Right cardiac atrium (tissue), 5 donors: ENCODE data around the gene PLEKHG3. TPM values are rescaled to one million over a fixed set of nuclear protein-coding genes. Genes with fewer than 3 reads are reported as not detected.

Experiments
- ATAC-seq, 2 donors: fragments of 200-7000 bp; cut with Tn5 transposase; one replicate each; pipeline versions ENCODE4 v1.8.0 to v1.9.1; 2020; ENCODE audit warnings: moderate library complexity in 2 of 2, mild to moderate bottlenecking in 1 of 2
- DNase-seq, 3 donors: peaks; one replicate each; pipeline ENCODE4 v3.0.0-alpha.2; 2020
- H3K27ac ChIP-seq: one replicate; pipeline ENCODE4 v1.5.1; 2013; ENCODE audit warnings: mild to moderate bottlenecking, low read length, control low read depth, moderate library complexity
- H3K27me3 ChIP-seq: one replicate; pipeline ENCODE4 v1.6.1; 2013; ENCODE audit not compliant: control insufficient read depth, insufficient read depth
- H3K4me1 ChIP-seq: one replicate; pipeline ENCODE4 v1.6.1; 2013; ENCODE audit warnings: low read length; ENCODE audit not compliant: control insufficient read depth, insufficient read depth
- H3K4me3 ChIP-seq: one replicate; pipeline ENCODE4 v1.5.1; 2013; ENCODE audit warnings: low read length, control low read depth
- H3K9me3 ChIP-seq: one replicate; pipeline ENCODE4 v1.6.1; 2013; ENCODE audit warnings: low read length; ENCODE audit not compliant: control insufficient read depth
- WGBS: extraction: QIAGEN DNeasy Blood & Tissue Kit; methylation state at CpG from one replicate; pipeline ENCODE4 v1.1.7; 2013; 5-methylcytosine and 5-hydroxymethylcytosine counted together
- intact Hi-C, 4 donors: fragments of 100-400 bp; cut with DNase I; formaldehyde crosslinking; loops; one replicate each; pipeline versions ENCODE4 v1.11.0 to v1.14.0; 2022 to 2023
- polyA plus RNA-seq: library from polyadenylated mRNA; stranded (reverse); fragments of 200-250 nt; gene quantifications from one replicate; pipeline ENCODE4 v1.2.3, GENCODE V29; 2013
- total RNA-seq, 4 donors: library from RNA; stranded (reverse); fragmentation: NEBNext Ultra II Directional; extraction: Animal tissue kit (Norgen Biotek cat#: 25700); gene quantifications; one replicate each; pipeline ENCODE4 v1.2.1, GENCODE V29; 2021
- donor health status: healthy with polysubstance abuse.
- donor health status: DM: no; HTN: yes; CAD: no.
- donor health status: DM: no; HTN: no; CAD: no.
- donor health status: DM: no; HTN: yes; CAD: no; lungs with severe emphysema.
- donor health status: DM: yes; HTN: yes; CAD: no.

PLEKHG3 gene
- total and polyA plus RNA-seq, 5 donors = 12.6 to 58.7 (median 47.8) TPM

DNA sequence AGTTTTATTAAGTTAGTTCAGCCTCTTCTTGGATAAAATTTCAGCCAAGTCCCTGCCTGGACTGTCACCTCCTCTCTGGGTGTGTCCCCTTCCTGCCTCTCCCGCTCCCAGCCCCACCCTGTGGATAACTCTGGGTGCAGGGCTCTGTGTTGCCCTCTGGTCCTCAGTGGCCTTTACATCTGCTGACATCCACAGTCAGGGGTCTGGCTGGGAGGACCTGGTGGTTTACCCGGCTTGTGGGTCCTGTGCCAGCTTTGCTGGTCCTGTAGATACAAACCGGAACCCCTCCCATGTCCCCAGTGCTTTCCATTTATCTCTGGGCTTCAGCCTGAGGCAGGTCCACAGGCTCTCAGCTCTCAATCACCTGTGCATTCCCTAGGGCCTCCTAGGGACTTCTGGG, 28.9 kb upstream of the PLEKHG3 start:
- peak in 1 of 3 donors; percentile 52 for DNase-seq
- peak; percentile 36 to 86 for ATAC-seq
- intact Hi-C loops = no loop called here

DNA sequence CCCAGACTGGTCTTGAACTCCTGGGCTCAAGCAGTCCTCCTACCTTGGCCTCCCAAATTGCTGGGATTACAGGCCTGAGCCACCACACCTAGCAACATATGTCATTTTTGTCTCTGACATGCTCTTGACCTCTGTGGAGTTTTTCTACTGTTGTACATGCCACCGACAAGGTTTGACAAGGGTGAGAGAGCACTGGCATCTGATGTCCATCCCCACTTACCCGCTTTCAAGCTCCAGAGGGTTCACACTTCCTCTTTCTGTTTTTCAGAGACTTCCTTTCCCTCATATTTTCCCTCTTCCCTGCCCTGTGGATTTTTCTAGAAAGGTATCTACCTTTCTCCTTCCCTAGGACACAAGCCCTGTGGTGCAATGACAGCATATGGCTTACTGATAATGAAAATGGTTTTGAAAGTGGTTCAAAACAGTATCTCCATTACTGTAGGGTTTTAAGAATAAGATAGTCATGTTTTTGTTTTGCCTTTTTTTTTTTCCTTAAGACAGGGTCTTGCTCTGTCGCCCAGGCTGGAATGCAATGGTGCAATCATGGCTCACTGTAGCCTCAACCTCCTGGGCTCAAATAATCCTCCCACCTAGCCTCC, 27.7 kb upstream of the PLEKHG3 start:
- no peaks in the 10 kb centered on the region for H3K4me1 ChIP-seq
- no peaks in the 10 kb centered on the region for H3K27me3 ChIP-seq
- DNase-seq = no peak
- intact Hi-C loops = no loop called here
- H3K9me3 ChIP-seq = no peaks in the 10 kb centered on the region
- H3K4me3 ChIP-seq = no peak overlapping the region
- WGBS = 80% methylated on average over 3 of the region's 3 CpGs
- ATAC-seq = no peak
- H3K27ac ChIP-seq = no peak overlapping the region

More for the DNA sequence above, 28.9 kb upstream of the PLEKHG3 start:
- 56% methylated on average over 3 of the region's 3 CpGs for WGBS
- H3K27me3 ChIP-seq = no peaks in the 10 kb centered on the region
- H3K4me1 ChIP-seq = no peaks in the 10 kb centered on the region
- H3K4me3 ChIP-seq = no peak overlapping the region
- no peaks in the 10 kb centered on the region for H3K9me3 ChIP-seq
- H3K27ac ChIP-seq = no peak overlapping the region

DNA sequence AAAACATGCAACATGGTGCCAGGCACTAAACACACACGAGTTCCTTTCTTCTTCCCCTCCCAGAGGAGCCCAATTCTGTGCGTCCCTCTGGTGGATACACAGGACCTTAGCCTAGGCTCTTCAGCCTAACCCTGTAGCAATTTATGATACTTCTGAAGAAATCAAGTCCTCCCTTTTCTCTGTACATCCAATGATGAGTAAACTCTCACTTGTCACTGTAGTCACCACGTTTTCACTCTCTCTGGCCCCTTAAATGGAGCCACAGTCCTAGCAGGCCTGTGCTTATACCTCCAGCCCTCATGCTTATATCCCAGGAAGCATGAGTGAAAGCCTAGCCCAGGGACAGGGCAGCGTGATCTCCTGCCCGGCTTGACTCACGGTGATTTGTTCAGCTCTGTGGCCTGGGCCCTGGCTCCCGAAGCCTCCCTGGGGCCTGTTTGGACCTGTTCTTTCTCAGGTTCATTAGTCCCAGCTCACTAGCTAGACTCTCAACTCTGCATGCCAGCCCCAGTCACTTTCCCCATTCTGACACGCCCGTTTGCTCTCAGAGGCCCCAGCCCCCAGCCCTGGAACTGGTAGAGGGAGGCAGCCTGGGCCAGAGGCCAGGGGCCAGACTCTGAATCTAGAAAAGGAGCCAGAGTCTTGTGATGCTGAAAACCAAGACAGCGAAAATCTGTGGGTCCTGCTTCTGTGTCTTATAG, 24.1 kb upstream of the PLEKHG3 start:
- DNase-seq (peak; percentile 31 to 78 (median 70)), ATAC-seq (no peak)
- intact Hi-C loops = no loop called here
- peaks cover 6% of the 10 kb centered on the region for H3K4me1 ChIP-seq
- peak overlapping the region; percentile 3 for H3K27ac ChIP-seq
- 68% methylated on average over 10 of the region's 10 CpGs for WGBS
- no peaks in the 10 kb centered on the region for H3K9me3 ChIP-seq
- no peaks in the 10 kb centered on the region for H3K27me3 ChIP-seq
- no peak overlapping the region for H3K4me3 ChIP-seq

DNA sequence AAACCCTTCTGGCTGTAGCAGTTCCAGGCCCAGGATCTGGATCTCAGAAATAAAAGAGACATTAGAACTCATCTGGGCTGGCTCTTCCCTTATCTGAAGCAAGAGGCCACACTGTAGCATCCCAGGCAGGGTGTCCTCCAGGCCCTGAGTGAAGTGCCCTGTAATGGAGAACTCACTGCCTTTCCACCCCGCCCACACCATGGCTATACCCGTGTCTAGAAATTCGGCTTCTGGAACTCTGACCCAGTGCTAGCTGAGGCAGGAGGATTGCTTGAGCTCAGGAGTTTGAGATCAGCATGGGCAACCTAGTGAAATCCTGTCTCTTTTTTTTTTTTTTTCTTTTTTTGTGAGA, 23.5 kb upstream of the PLEKHG3 start:
- intact Hi-C loops = no loop called here
- 67% methylated on average over 3 of the region's 3 CpGs for WGBS
- no peak for ATAC-seq
- Histone ChIP-seq H3K27ac (peak overlapping the region; percentile 3), H3K27me3 (no peaks in the 10 kb centered on the region), H3K4me3 (no peak overlapping the region), H3K4me1 (peaks cover 6% of the 10 kb centered on the region), H3K9me3 (no peaks in the 10 kb centered on the region)
- no peak for DNase-seq

DNA sequence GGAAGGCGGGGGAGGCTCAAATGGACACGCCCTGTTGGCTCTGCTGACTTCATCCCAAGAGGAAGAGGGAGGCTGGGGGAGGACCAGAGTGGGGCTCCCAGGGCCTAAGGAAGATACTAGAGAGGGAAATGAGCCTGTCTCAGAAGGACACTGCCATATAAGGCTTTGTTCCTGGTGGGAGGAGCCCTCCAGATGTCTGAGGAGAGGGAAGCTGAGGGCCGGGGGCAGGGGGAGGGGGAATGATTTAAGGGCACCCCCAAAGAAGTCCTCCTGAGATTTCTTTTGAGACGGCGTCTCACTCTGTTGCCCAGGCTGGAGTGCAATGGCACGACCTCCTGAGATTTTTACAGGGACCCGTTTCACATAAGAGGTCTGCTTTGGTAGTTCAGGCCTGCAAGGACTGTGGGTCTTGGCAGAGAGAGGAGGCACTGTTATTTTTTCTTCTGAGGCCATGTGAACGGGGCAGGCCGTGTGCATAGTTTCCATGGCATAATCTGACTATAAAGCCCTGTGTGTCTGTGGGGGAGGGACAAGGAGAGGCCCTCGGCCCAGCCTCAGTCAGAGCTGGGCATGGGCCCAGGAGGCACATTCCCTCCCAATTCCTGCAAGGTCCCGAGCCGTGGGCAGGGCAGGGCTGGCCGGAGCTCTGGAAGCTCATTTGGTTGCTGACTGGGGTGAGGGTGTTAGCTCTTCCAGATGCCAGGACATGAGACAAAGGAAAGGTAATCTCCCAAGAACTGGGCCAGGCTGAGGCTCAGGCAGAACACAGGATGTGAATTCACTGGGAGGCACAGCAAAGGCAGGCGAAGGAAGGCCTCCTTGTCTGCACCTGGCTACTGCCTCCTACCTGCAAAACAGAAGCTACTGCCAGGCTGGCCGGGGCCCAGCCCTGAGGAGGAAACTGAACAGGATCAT, 22.2 kb upstream of the PLEKHG3 start:
- H3K27ac ChIP-seq = peak overlapping the region; percentile 70
- DNase-seq (peak; percentile 88 to 92 (median 92)), ATAC-seq (peak; percentile 93 to 96)
- H3K9me3 ChIP-seq = no peaks in the 10 kb centered on the region
- no peak overlapping the region for H3K4me3 ChIP-seq
- WGBS = 37% methylated on average over 15 of the region's 15 CpGs
- intact Hi-C loops = no loop called here
- no peaks in the 10 kb centered on the region for H3K27me3 ChIP-seq
- H3K4me1 ChIP-seq = peaks cover 6% of the 10 kb centered on the region

DNA sequence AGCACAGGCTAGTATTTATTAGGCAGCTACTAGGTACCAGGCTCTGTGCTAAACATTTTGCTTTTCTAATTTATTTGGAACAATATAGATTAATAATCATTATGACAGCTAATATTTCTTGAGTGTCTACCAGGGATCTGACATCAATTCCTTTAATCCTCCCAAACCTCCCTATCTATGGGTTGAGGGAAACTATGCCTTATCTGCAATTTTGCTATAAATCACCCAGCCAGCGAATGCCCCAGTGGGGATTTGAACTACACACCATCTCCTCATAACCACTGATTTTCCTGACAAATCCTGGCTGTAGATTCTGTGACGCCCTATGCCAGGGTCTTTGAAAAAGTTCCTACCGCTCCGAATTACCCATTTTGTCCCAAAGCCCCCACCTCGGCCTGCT, 21.4 kb upstream of the PLEKHG3 start:
- no peak for ATAC-seq
- H3K4me3 ChIP-seq = no peak overlapping the region
- H3K4me1 ChIP-seq = peaks cover 6% of the 10 kb centered on the region
- no peaks in the 10 kb centered on the region for H3K9me3 ChIP-seq
- no peak overlapping the region for H3K27ac ChIP-seq
- intact Hi-C loops = no loop called here
- H3K27me3 ChIP-seq = no peaks in the 10 kb centered on the region
- 90% methylated on average over 5 of the region's 5 CpGs for WGBS
- no peak for DNase-seq

DNA sequence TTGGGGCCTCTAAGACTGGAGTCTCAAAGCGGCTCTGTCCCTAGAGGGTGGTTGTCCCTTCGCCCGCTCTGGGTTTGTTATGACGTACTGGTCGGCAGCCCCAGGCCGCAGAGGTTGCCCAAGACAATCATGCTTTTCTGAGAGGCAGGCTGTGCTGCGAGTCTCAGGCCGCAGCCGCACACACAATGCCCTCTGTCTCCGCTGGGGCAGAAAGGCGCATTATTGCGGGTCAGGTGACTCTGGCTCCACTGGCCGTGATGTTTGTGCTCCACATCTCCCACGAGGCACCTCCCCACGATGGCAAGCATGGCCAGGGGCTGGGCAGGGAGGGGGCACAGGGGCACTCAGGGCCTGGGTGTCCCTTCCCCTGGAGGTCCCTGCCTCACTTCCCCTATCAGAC, 21.0 kb upstream of the PLEKHG3 start:
- intact Hi-C loops = no loop called here

DNA sequence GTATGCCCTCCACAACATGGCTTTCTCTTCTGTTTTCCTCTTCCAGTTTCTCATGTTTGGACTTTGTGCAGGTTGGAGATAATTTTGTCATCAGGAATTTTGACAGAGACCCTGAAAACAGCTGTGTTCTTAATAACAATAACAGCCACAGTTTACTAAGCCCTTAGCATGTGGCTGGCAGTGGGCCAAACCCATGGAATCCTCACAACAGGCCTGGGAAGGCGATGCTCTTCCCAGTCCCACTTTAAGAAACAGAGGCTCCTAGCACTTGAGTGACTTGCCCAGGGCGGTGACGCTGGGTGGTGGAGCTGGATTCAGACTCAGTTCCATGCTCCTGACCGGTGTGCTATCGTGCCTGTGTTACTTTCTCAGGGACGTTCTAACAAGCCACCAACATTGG, 20.1 kb upstream of the PLEKHG3 start:
- Histone ChIP-seq H3K4me3 (no peak overlapping the region), H3K27me3 (no peaks in the 10 kb centered on the region), H3K4me1 (peaks cover 6% of the 10 kb centered on the region), H3K27ac (no peak overlapping the region), H3K9me3 (no peaks in the 10 kb centered on the region)
- ATAC-seq (no peak), DNase-seq (peak in 2 of 3 donors; percentile 72 to 77)
- WGBS = 72% methylated on average over 6 of the region's 6 CpGs
- intact Hi-C loops = no loop called here

More for the DNA sequence above, 21.0 kb upstream of the PLEKHG3 start:
- WGBS = 84% methylated on average over 15 of the region's 15 CpGs
- H3K4me1 ChIP-seq = peaks cover 6% of the 10 kb centered on the region
- peak in 2 of 3 donors; percentile 58 to 63 for DNase-seq
- peak in 1 of 2 donors; percentile 9 for ATAC-seq
- no peak overlapping the region for H3K27ac ChIP-seq
- no peaks in the 10 kb centered on the region for H3K9me3 ChIP-seq
- no peak overlapping the region for H3K4me3 ChIP-seq
- no peaks in the 10 kb centered on the region for H3K27me3 ChIP-seq

DNA sequence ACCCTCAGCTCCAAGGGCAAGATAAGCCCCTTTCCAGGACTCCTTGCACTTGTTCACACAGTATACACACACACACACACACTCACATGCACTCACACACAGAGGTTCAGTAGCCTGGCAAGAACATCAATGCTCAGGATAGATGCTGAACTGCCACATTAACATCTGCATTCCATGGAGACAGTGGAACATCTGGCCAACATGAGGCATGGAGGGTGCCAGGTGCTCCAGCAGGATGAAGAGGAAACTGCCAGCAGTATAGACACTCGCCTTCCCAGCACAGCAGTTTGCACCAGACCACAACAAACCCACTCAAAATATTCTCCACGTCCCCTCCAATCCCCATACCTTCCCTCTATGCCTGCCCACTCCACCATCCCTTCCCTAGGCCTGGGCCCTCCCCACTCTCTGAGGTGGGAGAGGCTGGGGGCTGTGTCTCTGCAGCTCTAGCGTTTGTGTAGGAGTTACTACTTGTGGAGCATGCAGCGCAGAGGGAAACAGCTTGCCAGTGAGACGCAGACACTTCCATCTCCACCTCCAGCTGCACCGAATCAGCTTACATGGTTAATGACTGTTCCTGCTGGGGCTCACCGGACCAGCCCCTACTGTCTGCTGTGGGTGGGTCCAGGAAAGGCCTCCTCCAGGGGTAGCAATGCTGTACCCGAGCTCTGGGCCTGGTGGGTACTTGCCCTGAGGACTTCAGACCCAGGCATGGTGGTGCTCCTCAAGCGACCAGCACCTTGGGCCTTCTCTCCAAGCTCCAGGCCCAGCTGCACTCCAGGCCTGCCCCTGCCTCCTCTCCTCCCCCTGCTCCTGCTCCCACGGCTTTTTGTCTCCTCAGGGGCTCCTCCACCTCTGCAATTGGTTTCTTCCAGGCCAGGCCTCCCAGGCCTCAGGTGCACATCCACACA, 18.6 kb upstream of the PLEKHG3 start:
- Histone ChIP-seq H3K4me3 (no peak overlapping the region), H3K27me3 (no peaks in the 10 kb centered on the region), H3K27ac (no peak overlapping the region), H3K4me1 (peaks cover 6% of the 10 kb centered on the region), H3K9me3 (no peaks in the 10 kb centered on the region)
- ATAC-seq (no peak), DNase-seq (no peak)
- 63% methylated on average over 10 of the region's 10 CpGs for WGBS
- intact Hi-C loops = no loop called here

DNA sequence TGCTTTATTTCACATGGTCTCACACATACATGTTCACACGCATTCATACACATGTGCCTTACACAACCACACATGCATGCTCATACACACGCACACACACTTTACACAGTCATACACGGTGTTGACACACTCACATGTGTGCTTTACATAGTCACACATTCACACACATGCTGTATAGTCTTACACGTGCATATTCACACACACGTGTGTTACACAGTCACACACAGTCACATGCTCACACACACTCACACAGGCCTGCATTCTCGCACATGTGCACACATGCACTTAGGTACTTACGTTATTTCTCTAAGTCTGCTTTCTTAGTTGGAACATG, 18.0 kb upstream of the PLEKHG3 start:
- intact Hi-C loops = no loop called here
- Histone ChIP-seq H3K27me3 (no peaks in the 10 kb centered on the region), H3K9me3 (no peaks in the 10 kb centered on the region), H3K27ac (no peak overlapping the region), H3K4me3 (no peak overlapping the region), H3K4me1 (peaks cover 6% of the 10 kb centered on the region)
- ATAC-seq = no peak
- 79% methylated on average over 7 of the region's 7 CpGs for WGBS
- no peak for DNase-seq
